ENCODE results near the gene SLC25A10. TPM values are rescaled to one million over a fixed set of nuclear protein-coding genes. Genes with fewer than 3 reads are reported as not detected.

Gene SLC25A10
- total and polyA plus RNA-seq, 9 donors = 0.12 to 9.8 (median 7.9) TPM

- TF ChIP-seq POLR2A (IDR thresholded peaks at IDR 0.05) (no peak), EP300 (IDR thresholded peaks at IDR 0.05) (no peak), CTCF (IDR thresholded peaks at IDR 0.05) (no peak)
- no peaks in the 10 kb centered on the region for H3K9me3 ChIP-seq
- intact Hi-C loops (cut with DNase I) = no loop called here
- 89 to 91% (median 91%) methylated on average over 30 of the region's 30 CpGs for WGBS, 3 donors
- H3K27me3 ChIP-seq = no peaks in the 10 kb centered on the region
- no peaks in the 10 kb centered on the region for H3K36me3 ChIP-seq
- DNase-seq = peak in 2 of 5 donors; percentile 24 to 27
- no peak overlapping the region for H3K27ac ChIP-seq
- H3K4me1 ChIP-seq (ENCODE audit: insufficient read depth) = peaks cover 7% of the 10 kb centered on the region
- H3K4me3 ChIP-seq = no peak overlapping the region
Observed at GRCh38 chr17:81705518-81706231, 6.4 kb upstream of the SLC25A10 start.

GRCh38 chr17:81706232-81706611, 5.9 kb upstream of the SLC25A10 start:
- H3K27ac ChIP-seq = no peak overlapping the region
- no peaks in the 10 kb centered on the region for H3K27me3 ChIP-seq
- H3K4me3 ChIP-seq = no peak overlapping the region
- no peaks in the 10 kb centered on the region for H3K9me3 ChIP-seq
- DNase-seq = peak in 2 of 5 donors; percentile 13 to 16
- intact Hi-C loops (cut with DNase I) = no loop called here
- peaks cover 7% of the 10 kb centered on the region for H3K4me1 ChIP-seq (ENCODE audit: insufficient read depth)
- TF ChIP-seq CTCF (IDR thresholded peaks at IDR 0.05) = no peak
- TF ChIP-seq POLR2A (IDR thresholded peaks at IDR 0.05) = no peak
- no peak for TF ChIP-seq EP300 (IDR thresholded peaks at IDR 0.05)
- H3K36me3 ChIP-seq = no peaks in the 10 kb centered on the region
- WGBS, 3 donors = 89 to 95% (median 91%) methylated on average over 17 of the region's 17 CpGs

GRCh38 chr17:81706757-81707624, 5.1 kb upstream of the SLC25A10 start:
- TF ChIP-seq EP300 (IDR thresholded peaks at IDR 0.05) = no peak
- no peak for TF ChIP-seq POLR2A (IDR thresholded peaks at IDR 0.05)
- no peak for TF ChIP-seq CTCF (IDR thresholded peaks at IDR 0.05)

DNA sequence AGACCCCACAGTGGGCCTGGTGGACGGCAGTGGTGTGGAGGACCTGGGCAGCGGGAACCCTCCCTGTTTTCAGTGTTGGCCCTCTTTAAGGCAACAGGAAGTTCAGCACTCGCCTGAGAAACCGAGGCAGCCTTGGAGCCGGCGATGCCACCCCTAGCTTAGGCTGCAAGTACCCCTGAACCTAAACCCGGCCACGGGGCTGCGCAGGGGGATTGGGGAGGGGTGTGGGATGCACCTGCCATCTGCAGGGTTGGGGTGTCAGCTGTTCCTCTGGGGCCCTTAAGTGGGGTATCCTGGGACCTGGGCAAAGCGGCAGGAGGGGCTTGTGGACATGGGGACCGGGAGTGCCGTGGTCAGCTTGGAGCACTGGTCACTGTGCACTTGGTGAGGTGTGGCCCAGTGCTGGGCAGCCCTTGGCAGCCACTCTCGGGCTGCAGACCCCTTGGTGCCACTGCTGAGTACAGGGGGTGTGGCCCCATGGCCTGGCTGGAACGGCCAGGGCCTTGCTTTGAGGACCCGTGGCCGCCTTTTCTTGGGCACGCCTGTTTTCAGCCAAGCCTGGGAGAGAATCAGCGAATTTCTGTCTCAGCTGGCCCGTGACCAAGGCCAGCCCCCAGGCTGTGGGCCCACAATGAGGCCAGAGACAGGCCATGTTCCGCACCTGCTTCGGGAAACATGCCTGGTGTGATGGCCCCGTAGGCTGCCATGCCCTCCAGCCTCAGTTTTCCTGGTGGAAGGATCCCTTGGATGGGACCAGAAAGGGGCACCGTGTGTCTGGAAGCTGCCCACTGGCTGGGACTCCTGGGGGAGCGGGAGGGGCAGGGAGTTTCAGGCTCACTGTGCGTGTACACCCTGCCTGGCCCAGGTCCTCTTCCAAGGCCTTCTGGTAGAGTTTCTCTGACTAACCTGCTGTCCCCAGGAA, 4.1 kb upstream of the SLC25A10 start:
- Histone ChIP-seq H3K27ac (no peak overlapping the region), H3K4me3 (no peak overlapping the region), H3K27me3 (no peaks in the 10 kb centered on the region), H3K4me1 (ENCODE audit: insufficient read depth) (peaks cover 14% of the 10 kb centered on the region), H3K9me3 (no peaks in the 10 kb centered on the region), H3K36me3 (no peaks in the 10 kb centered on the region)
- DNase-seq = peak in 1 of 5 donors; percentile 24
- intact Hi-C loops (cut with DNase I) = no loop called here
- 69 to 71% (median 69%) methylated on average over 18 to 25 of the region's 25 CpGs for WGBS, 3 donors
- no peak for TF ChIP-seq POLR2A (IDR thresholded peaks at IDR 0.05)
- no peak for TF ChIP-seq EP300 (IDR thresholded peaks at IDR 0.05)
- TF ChIP-seq CTCF (IDR thresholded peaks at IDR 0.05) = no peak

More at GRCh38 chr17:81706757-81707624, 5.1 kb upstream of the SLC25A10 start:
- Histone ChIP-seq H3K27ac (no peak overlapping the region), H3K27me3 (no peaks in the 10 kb centered on the region), H3K9me3 (no peaks in the 10 kb centered on the region), H3K4me1 (ENCODE audit: insufficient read depth) (peaks cover 9% of the 10 kb centered on the region), H3K36me3 (no peaks in the 10 kb centered on the region), H3K4me3 (no peak overlapping the region)
- intact Hi-C loops (cut with DNase I) = no loop called here
- 85 to 90% (median 87%) methylated on average over 54 of the region's 54 CpGs for WGBS, 3 donors
- DNase-seq = peak in 2 of 5 donors; percentile 24 to 26
